HG02938 (cell line): Measurements from ENCODE around the gene ZSCAN9.
A peak's percentile ranks its signal among the peaks of the same experiment; 100 is the strongest.

Source experiments
- ATAC-seq: cut with Tn5 transposase; IDR thresholded peaks from one replicate; pipeline ENCODE4 v1.9.1; 2021; ENCODE audit warnings: mild to moderate bottlenecking, moderate library complexity; ENCODE audit not compliant: unreplicated experiment

Gene ZSCAN9

DNA sequence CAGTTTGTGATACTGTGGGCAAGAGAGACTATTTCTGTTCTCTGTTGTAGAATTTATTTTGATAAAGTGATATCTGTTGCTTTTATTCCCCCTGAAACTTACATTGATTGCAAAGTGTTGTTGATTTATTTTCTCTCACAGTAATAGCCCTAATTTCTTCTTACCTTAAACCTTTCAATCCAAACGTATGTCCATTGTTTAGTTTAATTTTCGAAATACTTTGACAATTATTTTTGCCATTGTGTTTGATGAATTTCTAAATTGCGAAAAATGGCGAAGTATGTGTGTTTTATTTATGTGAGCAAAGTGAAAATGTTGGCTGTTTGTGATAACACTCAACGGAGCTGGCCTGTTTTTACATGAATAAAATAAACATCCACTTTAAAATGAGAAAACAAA lies 41.5 kb downstream of the ZSCAN9 start:
- ATAC-seq = no peak

DNA sequence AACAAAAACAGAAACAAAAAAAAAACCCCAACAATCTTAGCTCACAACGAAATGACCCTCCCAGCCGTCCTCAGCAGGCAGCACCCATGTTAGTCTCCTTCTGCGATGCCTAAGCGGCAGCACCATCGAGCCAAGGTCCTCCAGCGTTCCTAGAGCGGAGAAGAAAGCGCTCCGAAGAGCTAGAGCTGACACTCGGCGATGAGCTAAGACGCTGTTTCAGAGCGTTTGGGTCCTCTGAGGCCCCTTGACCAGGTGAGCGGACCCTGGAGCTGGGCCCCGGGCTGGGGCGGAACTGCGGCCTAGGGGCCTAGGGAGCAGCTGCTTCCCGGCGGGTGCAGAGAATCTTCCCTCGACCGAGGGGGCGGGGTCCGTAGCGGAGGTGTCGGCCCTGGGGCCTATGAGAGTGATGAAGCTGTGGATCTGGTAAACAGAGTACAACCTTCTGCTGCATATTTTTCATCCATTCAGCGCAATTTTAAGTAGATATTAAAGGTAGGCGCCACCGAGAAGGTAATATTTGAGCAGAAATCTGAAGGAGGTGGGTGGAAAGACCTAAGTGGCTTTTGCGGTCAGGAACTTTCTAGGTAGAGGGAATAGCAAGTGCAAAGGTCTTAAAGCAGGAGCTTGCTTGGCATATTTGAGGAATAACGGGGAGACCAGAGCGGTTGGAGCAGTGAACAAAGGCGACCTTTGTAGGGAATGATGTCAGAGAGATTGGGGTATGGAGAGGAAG lies 42.1 kb downstream of the ZSCAN9 start, which contains the start of gene ZSCAN26:
TSS of gene ZSCAN26 (plus strand) at position 182 of the 733 bp plus-strand sequence. CDS start 4,777 bp downstream, outside the sequence.
- ATAC-seq = peak; percentile 87

DNA sequence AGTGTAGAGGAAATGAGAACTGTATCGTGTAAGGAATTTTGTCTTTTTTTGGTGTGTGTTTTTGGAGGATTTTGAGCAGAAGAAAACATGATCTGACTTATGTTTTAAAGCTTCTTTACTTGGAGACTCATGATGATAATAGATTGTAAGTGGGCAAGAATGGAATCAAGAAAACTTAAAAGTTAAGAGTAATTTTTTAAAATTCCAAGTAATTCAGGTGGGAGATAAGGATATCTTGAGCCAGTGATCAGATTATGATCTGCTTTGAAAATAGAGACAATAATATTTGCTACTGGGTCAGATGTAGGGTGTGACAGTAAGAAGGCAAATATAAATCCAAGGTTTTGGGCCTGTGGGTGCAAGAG lies 42.6 kb downstream of the ZSCAN9 start:
- no peak for ATAC-seq

DNA sequence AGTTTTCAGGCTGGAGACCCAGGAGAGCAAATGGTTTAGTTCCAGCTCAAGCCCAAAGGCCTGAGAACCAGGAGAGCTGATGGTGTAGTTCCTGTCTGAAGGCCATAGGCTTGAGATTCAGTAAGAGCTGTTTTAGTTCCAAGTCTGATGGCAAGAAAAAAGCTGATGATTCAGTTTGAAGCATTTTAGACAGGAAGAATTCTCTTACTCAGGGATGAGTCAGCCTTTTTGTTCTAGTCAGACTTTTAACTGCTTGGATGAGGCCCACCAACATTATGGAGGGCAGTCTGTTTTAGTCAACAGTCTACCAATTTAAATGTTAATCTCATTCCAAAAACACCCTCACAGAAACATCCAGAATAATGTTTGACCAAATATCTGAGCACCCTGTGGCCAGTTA lies 44.4 kb downstream of the ZSCAN9 start:
- ATAC-seq = no peak

DNA sequence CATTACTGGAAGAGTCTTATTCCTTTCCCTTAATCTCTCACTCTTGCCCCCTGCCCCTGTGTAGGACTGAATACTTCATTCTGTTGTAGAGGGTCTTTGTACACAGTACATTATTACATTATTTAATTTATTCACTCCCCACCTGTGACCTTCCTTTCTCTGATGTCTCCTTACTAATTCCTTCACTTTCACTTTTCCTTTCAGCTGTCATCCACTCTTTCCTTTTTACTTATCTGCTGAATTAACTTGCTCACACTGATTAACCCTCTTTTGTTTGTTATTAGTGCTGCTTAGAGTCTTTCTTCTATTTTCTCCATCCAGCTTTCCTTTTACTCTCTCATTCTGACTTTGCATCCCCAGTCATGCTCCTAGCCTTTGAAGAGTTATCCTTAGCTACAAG lies 49.8 kb downstream of the ZSCAN9 start:
- ATAC-seq = no peak

DNA sequence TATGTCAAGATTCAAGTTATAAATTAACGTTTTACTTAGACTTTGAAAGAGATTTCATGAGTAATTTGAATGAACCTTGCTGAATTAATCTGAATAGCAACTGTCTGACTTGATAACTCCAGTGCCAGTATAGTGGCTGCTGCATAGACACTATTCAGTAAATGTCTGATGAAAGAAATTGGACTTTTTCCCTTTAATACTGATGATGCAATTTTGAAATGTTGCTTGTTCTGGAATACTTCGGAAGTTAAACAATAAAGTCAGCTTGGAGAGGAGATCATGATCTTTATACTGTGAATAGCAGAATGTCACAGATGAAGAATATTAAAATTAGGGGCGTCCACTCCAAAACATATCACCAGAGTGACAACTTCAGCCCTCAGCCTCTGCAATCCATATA lies 52.7 kb downstream of the ZSCAN9 start:
- no peak for ATAC-seq

DNA sequence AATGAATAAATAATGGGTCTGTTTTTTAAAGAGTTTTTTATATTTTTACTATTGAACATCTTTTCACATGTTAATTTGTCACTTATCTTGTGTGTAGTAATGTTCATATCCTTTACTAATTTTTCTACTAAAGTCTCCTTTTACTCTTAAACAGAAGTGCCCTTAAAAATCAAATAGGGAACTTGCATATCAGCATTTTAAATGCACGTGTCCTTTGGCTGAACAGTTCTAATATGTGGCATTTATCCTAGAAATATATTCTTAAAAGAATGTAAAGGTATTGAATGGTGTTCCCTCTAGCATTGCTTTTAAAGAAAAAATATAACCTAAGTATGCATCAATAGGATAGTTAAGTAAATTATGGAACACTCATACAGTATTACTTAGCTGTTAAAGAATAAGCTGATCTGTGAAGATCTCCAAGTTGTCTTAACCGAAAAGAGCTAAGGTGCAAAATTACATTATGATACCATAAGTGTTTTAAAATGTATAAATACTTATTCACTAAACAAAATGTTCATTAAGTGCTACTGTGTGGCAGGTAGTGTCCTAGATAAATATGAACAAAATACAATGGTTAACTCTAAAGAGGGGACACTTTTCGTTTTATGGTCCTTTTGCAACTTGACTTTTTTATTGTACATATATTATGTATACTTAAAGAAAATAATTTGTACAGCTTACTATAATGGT lies 55.7 kb downstream of the ZSCAN9 start:
- no peak for ATAC-seq

DNA sequence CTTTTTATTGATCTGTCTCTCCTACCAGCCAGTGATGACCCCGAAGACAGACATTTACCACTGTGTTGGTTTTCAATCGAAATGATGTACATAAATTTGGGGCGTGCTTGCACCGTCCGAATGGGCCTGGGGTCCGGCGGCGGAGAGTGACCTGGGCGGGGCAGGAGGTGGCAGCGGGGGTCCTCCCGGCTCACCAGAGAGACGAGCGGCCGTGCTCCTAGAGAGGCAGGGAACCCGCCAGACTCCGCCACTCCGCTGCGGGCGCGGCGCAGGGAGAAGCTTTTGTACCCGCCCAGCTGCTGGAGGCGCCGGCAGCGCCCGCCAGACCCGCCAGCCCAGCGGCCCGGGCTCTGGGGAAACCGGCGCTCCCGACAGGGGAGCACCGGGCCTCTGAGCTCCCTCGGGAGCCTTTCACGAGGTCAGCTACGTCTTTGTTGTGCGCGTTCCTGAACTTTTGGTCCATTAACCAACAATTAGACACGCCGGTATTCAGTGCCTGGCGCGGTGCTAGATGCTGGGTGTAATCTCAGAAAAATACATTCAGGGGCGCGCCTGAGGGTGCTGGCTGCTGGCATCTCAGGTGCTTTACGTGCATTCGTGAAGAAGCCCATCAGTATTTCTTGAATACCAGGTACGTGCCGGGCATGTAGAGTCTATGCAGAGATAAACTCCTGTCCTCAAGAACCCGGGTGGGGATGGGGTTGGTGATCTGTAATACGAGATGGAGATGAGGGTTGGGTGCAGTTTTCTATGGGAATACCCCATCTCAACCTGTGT lies 56.4 kb downstream of the ZSCAN9 start, which contains the start of gene PGBD1:
TSS of gene PGBD1 (plus strand) at position 285 of the 777 bp plus-strand sequence. CDS start 2,242 bp downstream, outside the sequence.
- peak; percentile 70 for ATAC-seq

DNA sequence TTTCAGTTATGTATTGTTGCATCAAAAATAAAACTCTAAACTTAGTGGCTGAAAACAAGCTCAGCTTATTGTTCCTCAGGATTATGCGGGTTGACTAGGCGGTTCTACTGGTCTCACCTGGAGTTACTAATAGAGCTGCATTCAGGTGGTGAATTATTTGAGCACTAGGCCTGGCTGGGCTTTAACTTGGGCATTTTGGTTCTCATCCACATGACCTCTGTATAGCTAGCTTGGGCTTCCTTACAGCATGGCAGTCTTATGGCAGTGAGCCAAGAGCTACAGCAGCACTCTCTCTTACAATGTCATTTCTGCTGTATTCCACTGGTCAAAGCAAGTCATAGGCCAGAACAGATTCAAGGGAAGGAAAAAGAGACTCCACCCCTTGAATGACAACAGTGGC lies 57.9 kb downstream of the ZSCAN9 start:
- no peak for ATAC-seq
